Erythroblast (primary cell): ENCODE measurements around the gene ALG6.
A peak's percentile ranks its signal among the peaks of the same experiment; 100 is the strongest.

Experiments
- DNase-seq, 2 experiments: peaks; one replicate each; lab custom pipeline; 2025; lab: John Stamatoyannopoulos, UW
- GATA1 ChIP-seq: IDR thresholded peaks from 2 replicates; pipeline ENCODE4 v1.6.1; 2011; ENCODE audit warnings: low read depth, mild to moderate bottlenecking, control low read depth, low read length, moderate library complexity
- POLR2A ChIP-seq: IDR thresholded peaks from 2 replicates; pipeline ENCODE4 v1.6.1; 2011; ENCODE audit warnings: mild to moderate bottlenecking, low read length

ALG6 gene

DNA sequence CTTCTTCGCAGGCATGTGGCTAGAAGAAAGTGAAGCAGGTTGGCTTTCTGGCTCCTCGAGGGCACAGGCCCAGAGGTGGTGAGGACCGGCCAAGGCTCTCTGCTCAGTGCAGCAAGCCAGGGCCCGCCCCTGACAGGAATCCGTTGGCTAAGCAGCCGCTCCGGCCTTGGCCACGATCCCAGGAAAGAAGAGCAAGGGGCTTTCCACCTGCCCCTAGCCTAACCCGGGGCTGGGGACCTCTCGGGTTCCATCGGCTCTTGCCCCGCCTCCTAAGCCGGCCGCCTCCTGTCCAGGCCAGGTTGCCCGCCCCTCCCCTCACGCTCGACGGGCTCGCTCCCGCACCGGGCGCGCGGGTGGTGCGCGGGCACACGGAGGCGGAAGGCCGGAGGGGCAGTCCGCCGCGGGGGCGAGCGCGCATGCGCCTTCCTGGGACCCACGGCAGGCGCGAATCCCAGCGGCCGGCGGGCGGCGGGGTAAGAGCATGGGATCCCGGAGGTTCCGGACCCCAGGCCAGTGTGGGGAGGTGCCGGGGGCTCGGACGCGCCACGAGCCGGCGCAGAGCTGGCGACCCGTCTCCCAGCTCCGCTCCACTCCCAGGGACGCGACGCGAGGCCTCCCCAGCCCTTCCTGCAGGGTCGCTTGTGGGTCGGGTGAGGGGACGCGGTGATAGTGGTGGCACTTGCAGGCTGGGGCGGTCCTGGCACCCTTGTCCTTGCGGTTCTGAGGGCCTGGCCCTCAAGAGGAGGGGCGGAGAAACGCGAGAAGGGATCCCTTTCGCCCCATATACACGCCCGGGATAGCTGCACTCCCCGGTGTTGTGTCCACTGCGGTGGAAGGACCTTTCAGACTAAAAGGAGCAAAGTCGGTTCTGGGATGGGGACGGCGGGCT, at the start of gene ALG6:
Gene ALG6 (plus strand): TSS at position 413 of the 889 bp plus-strand sequence. CDS start 3,351 bp downstream, outside the sequence.
- DNase-seq, result peak; percentile 94 to 96
- peak; percentile 94 for TF ChIP-seq POLR2A
- no peak for TF ChIP-seq GATA1

- TF ChIP-seq GATA1 (no peak), POLR2A (no peak)
- no peak for DNase-seq
Measured at GRCh38 chr1:63317817-63318152, 49.6 kb upstream of the ALG6 start.

DNA sequence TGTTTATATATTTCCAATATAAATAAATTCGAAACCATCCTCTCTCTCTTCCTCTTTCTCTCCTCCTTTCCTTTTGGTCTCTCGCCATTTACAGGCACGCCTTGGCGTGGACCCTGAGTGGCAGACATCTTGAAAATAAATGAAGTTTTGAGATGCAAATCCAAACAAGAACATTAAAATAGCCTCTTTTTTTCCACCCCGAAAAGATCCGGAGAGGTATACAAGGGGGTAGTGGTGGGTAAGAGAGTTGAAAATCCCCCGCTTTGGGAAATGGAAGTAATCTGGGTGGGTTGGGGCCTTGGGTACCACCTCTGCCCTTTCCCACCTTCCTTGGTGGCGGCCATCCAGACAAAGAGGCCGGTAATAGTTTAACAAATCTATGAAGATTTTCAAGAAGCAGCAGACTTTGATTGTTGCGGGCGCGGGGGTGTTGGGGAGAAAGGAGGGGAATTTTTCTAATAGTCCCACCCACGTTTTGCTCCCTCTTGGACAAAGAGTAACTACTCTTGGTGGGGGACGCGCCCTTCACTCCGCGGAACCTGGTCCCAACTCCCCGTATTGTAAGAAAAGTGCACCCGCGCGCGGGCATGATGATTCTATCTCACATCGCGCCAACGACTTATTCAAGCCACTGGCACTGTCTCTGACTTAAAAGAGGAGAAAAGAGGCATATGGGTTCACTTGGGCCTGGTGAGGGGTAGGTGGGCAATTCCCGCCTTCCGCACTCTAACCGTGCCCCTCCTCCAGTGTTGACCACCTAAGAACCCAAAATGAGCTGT, 49.0 kb upstream of the ALG6 start:
- DNase-seq, result peak in 1 of 2 experiments; percentile 10

DNA sequence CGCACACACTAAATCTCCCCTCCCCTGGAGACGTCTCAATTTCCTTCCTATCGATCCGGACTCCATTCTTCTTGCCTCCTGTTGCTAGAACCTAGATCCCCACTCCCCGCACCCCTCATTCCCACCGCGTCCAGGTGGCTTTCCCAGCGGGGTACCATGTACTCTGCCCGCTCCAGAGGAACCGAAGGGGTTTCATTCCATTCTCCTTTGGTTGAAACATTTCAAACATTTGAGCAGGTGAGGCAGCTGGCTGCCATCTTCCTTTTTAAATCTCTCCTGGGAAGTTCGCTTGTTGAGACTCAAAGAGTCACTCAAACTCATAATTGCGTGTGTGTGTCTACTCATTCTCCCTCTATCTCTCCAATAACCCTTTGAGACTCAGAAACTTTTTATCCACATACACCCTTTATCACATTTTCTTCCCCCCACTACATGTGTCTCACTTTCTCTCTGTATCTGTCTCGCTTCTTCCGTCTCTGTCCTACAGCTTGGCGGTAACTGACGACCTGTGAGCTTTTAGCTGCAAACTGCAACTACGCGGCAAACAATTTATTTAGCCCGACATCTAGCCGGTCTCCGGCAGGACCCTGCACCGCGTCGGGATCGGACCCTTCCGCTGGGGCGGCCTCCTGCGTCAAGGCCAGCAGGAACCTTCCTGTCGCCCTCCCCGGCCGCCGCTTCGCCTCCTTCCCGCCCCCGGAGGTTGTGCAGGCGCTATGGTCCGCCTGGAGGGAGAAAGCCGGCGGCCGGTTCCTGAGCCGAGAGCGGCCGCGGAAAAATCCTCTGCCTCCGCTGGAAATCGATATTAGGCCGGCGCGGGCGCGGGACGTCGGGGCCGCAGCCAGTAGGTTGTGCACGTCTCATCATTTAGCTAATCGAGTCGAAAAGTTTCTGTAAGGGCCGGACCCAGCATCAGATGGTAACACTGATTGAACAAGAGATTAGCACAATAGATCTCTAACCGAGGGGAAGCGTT, 48.1 kb upstream of the ALG6 start:
- TF ChIP-seq POLR2A (no peak), GATA1 (no peak)
- peak; percentile 9 to 16 for DNase-seq

More for the DNA sequence above, 49.0 kb upstream of the ALG6 start:
- TF ChIP-seq POLR2A (no peak), GATA1 (no peak)

DNA sequence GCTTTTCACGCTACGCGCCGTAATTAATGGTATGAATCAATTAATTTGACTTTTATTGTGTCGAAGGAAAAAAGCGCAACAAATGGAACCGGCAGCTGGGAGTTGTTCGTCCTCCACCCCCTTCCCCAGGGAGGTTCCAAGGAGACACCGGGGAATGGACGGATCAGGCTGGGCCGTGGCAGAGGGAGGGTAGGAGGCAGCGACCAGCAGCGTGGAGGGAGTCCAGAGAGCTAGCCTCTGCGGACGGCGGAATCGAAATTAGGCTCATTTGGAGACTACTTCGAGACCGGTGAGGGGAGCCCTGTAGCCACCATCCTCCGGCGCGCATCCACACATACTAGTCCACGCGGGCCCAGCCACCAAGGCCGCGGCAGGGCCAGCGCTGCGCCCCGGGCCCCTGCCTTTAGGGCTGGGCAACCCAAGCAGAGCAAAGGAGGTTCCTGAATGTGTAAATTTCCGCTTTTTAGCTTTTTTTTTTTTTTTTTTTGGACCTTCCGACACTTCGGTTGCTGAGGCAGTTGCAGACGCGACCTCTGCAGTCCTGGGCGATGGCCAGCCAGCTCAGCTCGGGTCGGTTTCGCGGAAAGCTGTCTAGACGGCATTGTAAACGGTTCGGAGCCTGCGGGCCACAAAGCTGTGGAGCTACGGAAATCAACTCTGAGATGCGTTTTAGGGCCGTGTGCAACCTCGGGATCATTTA, 47.3 kb upstream of the ALG6 start:
- peak; percentile 34 to 35 for DNase-seq
- TF ChIP-seq POLR2A (no peak), GATA1 (no peak)

GRCh38 chr1:63321066-63321784, 46.2 kb upstream of the ALG6 start:
- peak; percentile 12 to 38 for DNase-seq
- TF ChIP-seq GATA1 (no peak), POLR2A (no peak)

GRCh38 chr1:63321785-63322113, 45.7 kb upstream of the ALG6 start:
- no peak for TF ChIP-seq GATA1
- no peak for TF ChIP-seq POLR2A
- DNase-seq, result no peak

- TF ChIP-seq GATA1 (no peak), POLR2A (no peak)
- peak; percentile 74 to 84 for DNase-seq
Measured at GRCh38 chr1:63322114-63322943, 45.1 kb upstream of the ALG6 start, which contains the start of gene FOXD3. Gene FOXD3 (plus strand): TSS chr1:63322567. CDS start chr1:63323059, 492 bp downstream.

DNA sequence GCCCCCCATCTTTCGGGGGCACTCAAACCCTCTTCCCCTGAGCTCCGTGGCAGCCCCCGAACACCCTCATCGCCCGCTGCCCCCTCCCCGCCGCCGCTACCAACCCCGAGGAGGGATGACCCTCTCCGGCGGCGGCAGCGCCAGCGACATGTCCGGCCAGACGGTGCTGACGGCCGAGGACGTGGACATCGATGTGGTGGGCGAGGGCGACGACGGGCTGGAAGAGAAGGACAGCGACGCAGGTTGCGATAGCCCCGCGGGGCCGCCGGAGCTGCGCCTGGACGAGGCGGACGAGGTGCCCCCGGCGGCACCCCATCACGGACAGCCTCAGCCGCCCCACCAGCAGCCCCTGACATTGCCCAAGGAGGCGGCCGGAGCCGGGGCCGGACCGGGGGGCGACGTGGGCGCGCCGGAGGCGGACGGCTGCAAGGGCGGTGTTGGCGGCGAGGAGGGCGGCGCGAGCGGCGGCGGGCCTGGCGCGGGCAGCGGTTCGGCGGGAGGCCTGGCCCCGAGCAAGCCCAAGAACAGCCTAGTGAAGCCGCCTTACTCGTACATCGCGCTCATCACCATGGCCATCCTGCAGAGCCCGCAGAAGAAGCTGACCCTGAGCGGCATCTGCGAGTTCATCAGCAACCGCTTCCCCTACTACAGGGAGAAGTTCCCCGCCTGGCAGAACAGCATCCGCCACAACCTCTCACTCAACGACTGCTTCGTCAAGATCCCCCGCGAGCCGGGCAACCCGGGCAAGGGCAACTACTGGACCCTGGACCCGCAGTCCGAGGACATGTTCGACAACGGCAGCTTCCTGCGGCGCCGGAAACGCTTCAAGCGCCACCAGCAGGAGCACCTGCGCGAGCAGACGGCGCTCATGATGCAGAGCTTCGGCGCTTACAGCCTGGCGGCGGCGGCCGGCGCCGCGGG, 44.2 kb upstream of the ALG6 start:
- peak; percentile 53 to 57 for DNase-seq

More for the DNA sequence above, 44.2 kb upstream of the ALG6 start:
- TF ChIP-seq GATA1 (no peak), POLR2A (no peak)
